ENCODE data around the gene HNRNPA0. TPM values are rescaled to one million over a fixed set of nuclear protein-coding genes. Genes with fewer than 3 reads are reported as not detected.

Gene HNRNPA0
- total RNA-seq, 1 donor from 2014 or later = 22.2 TPM

DNA sequence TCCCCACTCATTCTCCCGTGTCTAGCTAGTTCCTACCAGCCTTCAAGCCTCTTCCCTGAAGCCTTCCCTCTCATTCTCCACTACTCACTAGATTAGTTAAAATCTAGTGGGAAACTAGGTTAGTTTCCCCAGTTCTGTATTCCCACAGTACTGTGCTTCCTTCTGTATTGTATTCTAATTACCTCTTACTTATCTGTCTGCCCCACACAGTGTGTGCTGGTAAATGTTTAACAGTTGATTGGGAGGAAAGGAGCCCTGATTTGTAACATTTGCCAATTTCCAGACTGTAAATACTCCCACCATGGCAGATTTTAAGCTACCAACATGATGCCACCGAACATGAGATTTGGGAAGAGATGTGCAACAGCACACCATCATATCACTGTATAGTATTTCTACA, 26.5 kb downstream of the HNRNPA0 start:
- no peak for DNase-seq (ENCODE audit: low read depth, low spot score)

DNA sequence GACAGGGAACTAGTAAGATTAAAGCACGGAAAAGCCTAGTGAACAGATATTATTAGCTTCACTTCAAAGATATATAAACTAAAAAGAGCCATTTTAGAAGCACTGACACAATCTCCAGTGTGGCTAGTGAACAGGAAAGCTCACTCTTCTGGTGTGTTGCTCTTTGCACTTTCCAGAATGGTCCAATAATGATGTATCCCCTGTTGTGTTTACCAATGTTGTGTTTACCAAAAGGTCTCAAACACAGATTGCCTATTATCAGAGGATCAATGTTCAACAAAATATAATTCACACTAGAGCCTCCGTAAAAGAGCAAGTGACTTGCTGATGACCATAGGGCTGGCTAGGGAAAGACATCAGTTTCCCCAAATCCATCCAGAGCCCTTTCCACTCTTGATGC, 29.9 kb downstream of the HNRNPA0 start:
- no peak for DNase-seq (ENCODE audit: low read depth, low spot score)

DNA sequence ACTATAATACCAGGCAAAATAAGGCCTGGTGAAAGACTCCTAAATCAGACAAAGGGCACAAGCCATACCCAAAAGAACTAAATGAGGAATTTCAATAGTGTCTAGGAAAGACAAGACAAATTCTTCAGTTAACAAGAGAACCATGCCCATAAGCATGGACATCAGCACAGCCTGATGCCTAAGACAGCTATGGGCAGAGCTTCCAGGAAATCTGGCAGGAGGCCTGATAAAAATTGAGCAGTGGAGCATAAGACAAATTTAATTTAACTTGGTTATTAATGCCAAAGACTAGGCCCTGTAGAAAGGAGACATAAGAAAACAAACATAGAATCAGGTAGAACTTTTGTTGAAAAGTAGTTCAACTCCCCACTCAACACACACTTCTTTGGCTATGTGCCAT, 35.6 kb downstream of the HNRNPA0 start:
- no peak for DNase-seq (ENCODE audit: low read depth, low spot score)

DNA sequence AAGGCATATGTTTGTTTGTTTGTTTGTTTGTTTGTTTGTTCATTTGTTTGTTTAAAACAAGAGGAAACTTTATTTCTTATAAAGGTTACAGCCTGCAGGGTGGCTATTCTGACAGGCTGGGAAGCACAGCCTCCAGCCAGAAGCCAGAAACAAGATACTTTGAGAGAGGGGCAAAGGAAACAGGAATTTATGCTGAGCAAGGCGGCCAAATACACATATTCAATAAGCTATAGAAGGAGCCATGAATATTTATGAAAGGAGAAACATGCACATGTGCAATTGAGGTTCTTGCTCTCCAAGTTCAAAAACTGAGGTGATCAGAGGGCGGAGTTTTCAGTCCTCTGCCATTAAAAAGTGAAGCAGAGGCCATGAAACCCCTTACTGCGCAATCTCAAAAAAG, 37.8 kb downstream of the HNRNPA0 start:
- no peak for DNase-seq (ENCODE audit: low read depth, low spot score)

DNA sequence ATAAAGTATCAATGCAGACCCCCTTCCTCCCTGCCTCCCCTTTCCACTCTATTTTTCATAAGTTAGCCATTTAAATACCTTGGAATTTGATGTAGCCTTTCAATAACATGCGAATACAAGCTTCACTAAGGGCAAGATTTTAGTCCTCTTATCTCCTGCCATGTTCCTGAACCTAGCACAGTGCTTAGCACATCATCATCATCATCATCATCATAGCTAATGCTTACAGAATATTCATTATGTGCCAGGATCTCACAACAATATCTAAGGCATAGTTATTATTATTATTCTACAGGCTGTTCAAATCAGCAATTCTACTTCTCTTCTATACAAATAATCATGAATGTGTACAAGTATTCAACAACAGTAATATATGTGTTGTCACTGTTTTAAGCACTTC, 38.7 kb downstream of the HNRNPA0 start:
- no peak for DNase-seq (ENCODE audit: low read depth, low spot score)

DNA sequence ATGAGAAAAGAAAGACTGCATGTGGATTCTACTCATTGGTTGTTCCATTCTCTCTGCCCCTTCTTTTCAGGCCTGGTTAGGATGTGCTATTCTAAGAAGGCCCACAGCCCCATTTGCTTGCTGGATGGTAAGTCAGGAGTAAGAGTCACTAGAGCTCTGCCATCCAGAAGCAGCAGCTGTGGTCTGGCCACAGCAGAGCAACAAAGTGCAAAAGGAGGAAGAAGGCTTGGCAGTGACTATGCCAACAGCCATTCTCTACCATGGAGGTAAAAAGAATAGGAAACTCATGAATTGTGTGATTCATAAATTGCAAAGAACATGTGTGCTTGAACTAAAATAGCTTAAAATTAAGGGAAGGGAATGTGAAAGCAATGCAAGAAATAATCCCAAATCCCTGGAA, 39.2 kb downstream of the HNRNPA0 start:
- DNase-seq (ENCODE audit: low read depth, low spot score) = no peak

DNA sequence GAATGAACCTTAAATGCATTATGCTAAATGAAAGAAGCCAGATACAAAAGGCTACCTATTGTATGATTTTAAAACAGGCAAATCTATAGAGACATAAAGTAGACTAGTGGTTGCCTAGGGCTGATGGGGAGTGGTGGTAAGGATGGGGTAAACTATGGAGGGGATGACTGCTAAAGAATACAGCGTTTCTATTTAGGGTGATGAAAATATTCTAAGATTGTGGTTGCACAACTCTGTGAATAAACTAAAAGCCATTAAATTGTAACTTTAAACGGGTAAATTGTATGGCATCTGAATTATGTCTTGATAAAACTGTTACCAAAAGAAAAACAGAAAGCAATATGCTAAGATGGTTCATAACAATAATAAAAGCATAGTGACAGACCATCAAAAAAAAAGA, 39.7 kb downstream of the HNRNPA0 start:
- no peak for DNase-seq (ENCODE audit: low read depth, low spot score)

DNA sequence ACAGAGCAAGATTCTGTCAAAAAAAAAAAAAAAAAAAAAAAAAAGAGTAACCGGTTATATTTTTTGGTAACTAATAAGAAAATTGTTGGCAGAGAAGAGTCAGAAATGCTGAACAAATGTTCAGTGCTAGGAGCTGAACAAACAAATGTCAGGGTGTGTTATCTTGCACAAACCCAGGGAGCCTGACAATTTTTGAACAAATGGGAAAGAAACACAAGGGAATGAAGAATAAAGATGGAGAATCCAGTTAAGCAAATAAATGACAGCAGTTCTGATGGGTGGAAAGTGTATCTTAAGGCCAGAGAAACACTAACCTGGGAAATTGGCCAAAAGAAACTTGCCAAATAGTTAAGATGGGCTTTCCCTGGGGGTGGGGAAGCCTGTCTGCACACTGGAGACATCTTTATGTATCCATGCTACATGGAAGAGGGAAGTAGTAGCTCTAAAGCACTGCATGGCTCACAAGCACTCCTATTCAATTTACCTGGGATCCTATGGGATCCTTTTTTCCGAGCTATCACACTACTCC, 42.0 kb downstream of the HNRNPA0 start:
- no peak for DNase-seq (ENCODE audit: low read depth, low spot score)

DNA sequence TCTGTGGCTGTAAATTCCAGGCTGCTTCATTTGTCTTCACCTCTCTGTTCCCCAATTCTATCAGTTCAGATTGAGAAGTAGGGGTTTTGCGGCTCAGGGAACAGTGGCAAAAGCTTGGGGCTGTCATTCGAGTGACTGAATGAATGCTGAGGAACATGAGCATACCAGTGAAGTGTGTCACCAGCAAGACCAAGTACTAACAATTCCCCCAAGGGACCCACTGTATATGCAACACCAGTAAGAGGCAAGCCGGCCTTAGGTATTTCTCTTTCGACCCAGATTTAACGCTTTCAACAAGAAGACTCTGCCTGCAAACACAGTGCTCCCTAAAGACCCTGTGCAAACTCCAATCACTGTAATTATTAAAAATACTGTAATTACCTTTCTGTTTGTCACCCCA, 44.1 kb downstream of the HNRNPA0 start:
- DNase-seq (ENCODE audit: low read depth, low spot score) = no peak

DNA sequence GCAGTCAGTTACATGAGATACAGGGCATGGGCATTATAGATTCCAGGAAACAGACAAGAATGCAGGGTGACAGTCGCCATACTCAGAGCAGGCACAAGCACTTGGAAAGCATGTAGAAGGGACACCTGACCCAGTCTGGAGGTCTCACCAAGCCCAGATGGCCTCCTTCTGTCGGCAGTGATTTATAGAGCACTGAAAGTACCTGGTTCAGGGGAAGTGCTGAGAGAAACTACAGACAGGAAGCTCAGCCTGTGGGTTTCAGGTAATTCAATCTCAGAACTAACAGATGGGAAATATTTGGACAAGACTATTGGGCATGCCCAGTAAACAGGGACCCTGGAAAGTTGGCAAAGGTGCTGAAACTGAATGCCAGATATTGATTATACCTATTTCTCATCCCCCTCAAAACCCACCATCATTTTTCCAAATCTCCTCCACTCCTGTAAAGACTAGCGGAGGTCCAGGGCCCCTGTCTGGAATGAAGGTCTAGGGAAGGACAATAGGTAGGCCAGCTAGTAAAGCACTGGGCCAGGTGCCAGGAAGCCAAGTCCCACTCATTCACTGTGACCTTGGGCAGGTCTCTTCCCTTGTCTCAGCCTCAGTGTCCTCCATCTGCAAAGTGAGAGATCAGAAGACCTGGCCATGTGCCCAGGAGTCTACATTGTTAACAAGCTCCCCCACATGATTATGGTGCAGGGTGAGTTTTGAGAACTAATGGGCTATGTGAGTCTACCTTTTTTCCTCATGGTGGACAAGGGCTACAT, 45.2 kb downstream of the HNRNPA0 start:
- DNase-seq (ENCODE audit: low read depth, low spot score) = no peak

DNA sequence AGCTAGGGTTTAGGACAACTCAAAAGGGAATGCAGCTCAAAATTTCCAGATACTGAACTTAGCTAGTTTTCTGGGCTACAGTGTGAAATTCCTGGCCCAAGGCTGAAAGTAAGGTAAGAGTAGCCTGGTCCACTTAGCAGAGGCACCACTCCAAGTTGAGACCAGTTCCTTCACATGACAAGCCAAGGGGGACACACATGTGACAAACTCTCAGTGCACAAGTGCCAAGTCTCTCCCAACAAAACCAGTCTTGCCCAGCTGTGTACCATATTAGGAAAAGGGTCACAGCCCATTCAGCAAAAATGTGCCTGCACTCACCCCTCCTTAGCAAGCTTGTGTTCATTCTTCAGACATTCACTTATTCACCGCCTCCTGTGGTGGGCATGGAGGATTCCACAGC, 46.1 kb downstream of the HNRNPA0 start:
- DNase-seq (ENCODE audit: low read depth, low spot score) = no peak

DNA sequence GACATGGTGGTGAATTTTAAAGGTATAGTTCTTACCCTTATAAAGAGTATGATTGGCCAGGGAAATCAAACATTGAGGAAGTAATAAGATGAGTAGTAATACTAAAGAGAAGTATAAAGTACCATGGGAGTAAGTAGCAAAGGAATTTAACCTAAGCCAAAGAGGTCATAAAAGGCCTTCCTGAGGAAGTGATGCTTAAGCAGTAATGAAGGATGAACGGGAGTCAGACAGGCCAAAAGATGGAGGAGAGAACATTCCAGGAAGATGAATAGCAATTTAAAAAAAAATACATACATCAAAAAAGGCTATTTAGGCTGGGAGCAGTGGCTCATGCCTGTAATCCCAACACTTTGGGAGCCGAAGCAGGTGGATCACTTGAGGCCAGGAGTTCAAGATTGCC, 47.3 kb downstream of the HNRNPA0 start:
- DNase-seq (ENCODE audit: low read depth, low spot score) = peak; percentile 78

DNA sequence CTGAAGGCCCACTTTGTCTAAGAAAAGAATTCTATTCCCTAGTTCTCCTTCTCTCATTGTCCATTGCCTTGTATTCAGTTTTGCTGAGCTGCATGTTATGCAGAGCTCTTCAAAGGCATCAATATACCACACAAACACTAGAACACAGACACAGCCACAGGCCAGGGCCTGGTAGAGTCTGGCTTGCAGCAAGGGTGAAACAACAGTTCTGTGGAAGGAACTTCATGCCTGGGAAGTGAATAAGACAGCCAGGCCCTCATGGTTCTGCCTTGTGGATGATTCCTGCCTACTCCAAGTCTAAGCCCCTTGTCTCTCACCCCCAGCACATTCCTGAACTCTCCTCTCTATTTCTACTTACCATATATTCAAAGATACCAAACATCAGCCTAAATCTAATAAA, 49.1 kb downstream of the HNRNPA0 start:
- no peak for DNase-seq (ENCODE audit: low read depth, low spot score)

DNA sequence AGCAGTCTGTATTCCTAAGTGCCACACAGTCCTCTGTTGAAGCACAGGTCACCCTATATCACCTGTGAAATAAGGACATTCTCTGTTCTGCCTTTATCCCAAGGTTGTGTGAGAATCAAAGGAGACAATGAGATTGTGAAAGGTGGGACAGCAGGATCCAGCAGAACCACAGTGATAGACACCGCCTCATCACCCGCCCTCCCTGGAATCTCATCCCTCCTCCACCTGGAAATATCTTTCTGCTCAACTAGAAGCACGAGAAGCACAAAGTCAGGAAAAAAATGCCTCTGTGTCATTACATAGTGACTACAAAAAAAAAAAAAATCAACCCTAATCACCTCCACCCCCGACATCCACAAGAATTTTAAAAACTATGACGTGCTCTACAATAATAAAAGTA, 50.6 kb downstream of the HNRNPA0 start:
- no peak for DNase-seq (ENCODE audit: low read depth, low spot score)

DNA sequence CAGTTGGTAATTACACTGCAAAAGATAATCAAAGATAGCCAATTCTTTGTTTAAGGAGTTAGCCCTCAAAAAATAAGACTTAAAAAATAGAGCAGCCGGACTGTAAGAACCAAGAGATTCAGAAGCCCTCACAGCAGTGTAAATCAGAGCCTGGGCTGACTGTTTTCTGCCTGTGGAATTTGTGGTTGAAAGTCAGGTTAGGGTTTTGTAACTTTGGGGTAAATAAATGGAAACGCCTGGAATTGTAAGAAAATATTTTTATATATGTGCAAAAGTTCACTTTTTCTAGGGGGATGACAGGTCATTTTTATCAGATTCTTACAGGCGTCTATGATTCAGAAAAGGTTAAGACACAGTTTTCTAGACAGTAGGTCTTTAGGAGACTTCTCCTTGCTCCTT, 53.9 kb downstream of the HNRNPA0 start:
- no peak for DNase-seq (ENCODE audit: low read depth, low spot score)

DNA sequence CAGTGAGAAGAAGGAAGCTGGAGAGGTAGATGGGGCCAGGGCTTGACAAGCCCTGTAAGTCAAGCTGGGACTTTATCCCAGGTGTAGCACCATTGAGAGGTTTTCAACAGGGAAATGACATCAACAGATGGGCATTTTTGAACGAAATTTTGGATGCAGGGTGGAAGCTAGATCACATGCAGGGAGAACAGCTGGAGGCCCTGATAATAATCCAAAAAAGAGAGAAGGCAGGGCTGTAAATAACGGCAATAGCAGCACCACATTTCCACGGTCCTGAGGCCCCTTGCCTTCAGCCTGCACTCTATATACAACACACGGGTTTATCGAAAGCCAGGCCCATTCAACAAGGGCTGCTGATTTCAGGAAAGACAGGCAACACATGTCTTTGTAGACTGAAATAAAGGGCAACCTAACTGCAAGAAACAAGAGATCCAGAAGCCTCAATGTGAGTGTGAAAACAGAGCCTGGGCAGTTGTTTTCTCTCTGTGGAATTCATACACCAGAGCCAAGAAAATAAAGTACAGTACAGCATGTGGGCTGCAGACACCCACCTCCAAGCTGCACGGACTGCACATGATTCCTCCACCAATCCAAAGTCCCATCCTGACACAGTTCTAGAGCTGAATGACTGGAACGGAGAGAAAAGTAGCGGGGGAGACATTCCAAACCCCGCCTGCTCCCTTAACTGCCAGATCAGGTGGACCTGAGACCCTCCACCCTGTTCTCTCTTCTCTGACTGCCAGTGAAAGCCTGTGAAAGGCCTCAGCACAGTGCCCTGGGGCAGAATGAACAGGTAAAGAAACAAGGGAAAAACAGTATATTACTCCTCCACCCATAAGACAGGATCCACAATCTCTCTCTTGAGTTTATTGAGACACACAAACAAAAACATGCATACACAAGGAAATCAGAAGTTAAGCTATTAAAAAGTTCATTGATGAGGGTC, 54.6 kb downstream of the HNRNPA0 start:
- DNase-seq (ENCODE audit: low read depth, low spot score) = no peak

DNA sequence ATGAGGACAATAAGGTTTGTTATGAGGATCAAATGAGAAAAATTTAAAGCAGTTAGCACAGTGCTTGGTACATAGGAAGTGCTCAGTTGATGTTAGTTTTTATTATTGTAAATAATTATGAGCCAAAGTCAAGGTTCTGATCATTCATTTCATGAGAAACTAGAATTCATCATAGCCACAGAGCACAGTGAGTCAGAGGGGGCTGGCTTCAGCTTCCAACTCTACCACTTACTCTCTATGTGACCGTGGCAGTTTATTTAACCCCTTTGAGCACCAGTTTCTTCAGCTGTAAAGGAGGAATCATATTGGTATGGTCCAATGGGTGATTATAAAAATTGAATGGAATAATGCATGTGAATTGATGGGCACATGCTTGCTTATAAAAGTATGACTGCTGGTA, 57.7 kb downstream of the HNRNPA0 start:
- peak; percentile 49 for DNase-seq (ENCODE audit: low read depth, low spot score)

DNA sequence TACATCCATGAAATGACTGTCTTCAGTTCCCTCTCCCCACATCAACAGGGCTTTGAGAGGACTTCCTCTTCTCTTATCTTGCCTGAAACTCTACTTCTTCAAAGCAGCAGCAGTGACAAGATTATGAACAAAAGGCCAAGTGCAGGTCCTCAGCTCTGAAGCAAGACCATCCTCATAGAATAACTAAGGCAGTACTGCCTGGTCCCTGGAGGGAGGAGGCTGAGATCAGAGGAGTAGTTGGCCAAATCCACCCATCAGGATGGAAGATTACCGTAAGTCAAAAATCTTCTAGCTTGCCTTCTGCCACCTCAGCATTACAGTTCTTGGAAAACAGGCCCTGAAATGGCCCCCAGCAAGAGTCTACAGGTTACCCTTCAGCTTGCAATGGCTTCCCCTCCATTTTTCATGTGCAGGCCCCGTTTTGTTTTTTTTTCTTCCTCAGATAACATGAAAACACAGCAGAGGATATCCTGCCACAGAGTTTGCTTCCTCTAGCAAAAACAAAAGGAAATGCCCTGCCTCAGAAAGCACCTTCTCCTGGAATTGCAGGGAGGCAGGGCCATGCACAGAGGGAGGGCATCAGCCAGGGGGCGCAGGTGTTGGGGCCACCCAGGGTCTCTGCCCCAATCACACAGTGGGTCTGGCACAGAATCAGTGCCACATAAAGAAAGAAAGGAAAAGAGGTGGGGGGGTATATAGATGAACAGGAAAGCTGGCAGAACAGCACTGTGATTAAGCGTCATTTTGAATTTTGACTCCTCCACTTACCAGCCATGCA, 58.3 kb downstream of the HNRNPA0 start:
- peak; percentile 83 for DNase-seq (ENCODE audit: low read depth, low spot score)

All from pulmonary artery endothelial cell (primary cell).